Measurements from ENCODE around the gene CCDC149. TPM values are rescaled to one million over a fixed set of nuclear protein-coding genes. Genes with fewer than 3 reads are reported as not detected.

CCDC149 gene
- total and polyA plus RNA-seq, 4 donors: 1.4 to 11.2 (median 3.4) TPM

GRCh38 chr4:24956091-24956490, 43.2 kb upstream of the CCDC149 start:
- 93% methylated on average over 2 of the region's 2 CpGs for WGBS
- peaks cover 0 to 4% (median 3%) of the 10 kb centered on the region in 4 donors for H3K9me3 ChIP-seq (ENCODE audit: control insufficient read depth in 4 of 4, low read length in 3 of 4)
- DNase-seq (ENCODE audit: low spot score): no peak
- H3K4me3 ChIP-seq (ENCODE audit: low read depth in 1 of 3, low read length in 3 of 3): no peak overlapping the region
- H3K4me1 ChIP-seq (ENCODE audit: control insufficient read depth in 4 of 4, insufficient read depth in 4 of 4, low read length in 3 of 4): no peaks in the 10 kb centered on the region
- H3K27ac ChIP-seq (ENCODE audit: low read depth in 1 of 2, low read length in 2 of 2): no peak overlapping the region
- H3K9ac ChIP-seq (ENCODE audit: low read depth in 1 of 2, low read length in 2 of 2): no peak overlapping the region
- peaks cover 0 to 2% (median 0%) of the 10 kb centered on the region in 4 donors for H3K27me3 ChIP-seq (ENCODE audit: control insufficient read depth in 4 of 4, insufficient read depth in 4 of 4, low read length in 3 of 4)
- no peaks in the 10 kb centered on the region for H3K36me3 ChIP-seq (ENCODE audit: control insufficient read depth in 4 of 4, insufficient read depth in 3 of 4, low read depth in 1 of 4, low read length in 3 of 4)
- no peak for TF ChIP-seq GABPA (IDR thresholded peaks at IDR 0.05 in 1 of 2, conservative IDR thresholded peaks at IDR 0.05 in 1 of 2)
- no peak for TF ChIP-seq HNF4G (IDR thresholded peaks at IDR 0.05)
- no peak for TF ChIP-seq JUND (IDR thresholded peaks at IDR 0.05)
- no peak for TF ChIP-seq RXRA (IDR thresholded peaks at IDR 0.05)

- DNase-seq (ENCODE audit: low spot score): no peak
- Histone ChIP-seq H3K27me3 (ENCODE audit: control insufficient read depth in 4 of 4, insufficient read depth in 4 of 4, low read length in 3 of 4) (peaks cover 0 to 2% (median 0%) of the 10 kb centered on the region in 4 donors), H3K4me1 (ENCODE audit: control insufficient read depth in 4 of 4, insufficient read depth in 4 of 4, low read length in 3 of 4) (no peaks in the 10 kb centered on the region), H3K4me3 (ENCODE audit: low read depth in 1 of 3, low read length in 3 of 3) (no peak overlapping the region), H3K27ac (ENCODE audit: low read depth in 1 of 2, low read length in 2 of 2) (no peak overlapping the region), H3K9ac (ENCODE audit: low read depth in 1 of 2, low read length in 2 of 2) (no peak overlapping the region), H3K36me3 (ENCODE audit: control insufficient read depth in 4 of 4, insufficient read depth in 3 of 4, low read depth in 1 of 4, low read length in 3 of 4) (no peaks in the 10 kb centered on the region), H3K9me3 (ENCODE audit: control insufficient read depth in 4 of 4, low read length in 3 of 4) (peaks cover 0 to 4% (median 3%) of the 10 kb centered on the region in 4 donors)
- no peak for TF ChIP-seq CTCF (IDR thresholded peaks at IDR 0.05; ENCODE audit: low read depth, low read length, missing input control)
- TF ChIP-seq HNF4A (conservative IDR thresholded peaks at IDR 0.05): no peak
- TF ChIP-seq YY1 (IDR thresholded peaks at IDR 0.05): no peak
- no peak for TF ChIP-seq NR2F2 (IDR thresholded peaks at IDR 0.05)
- TF ChIP-seq FOXA1 (IDR thresholded peaks at IDR 0.05): no peak
- TF ChIP-seq ZBTB33 (IDR thresholded peaks at IDR 0.05): no peak
- TF ChIP-seq HNF4G (IDR thresholded peaks at IDR 0.05): no peak
- TF ChIP-seq SP1 (IDR thresholded peaks at IDR 0.05): no peak
- no peak for TF ChIP-seq REST (IDR thresholded peaks at IDR 0.05)
- no peak for TF ChIP-seq MAX (IDR thresholded peaks at IDR 0.05)
- TF ChIP-seq ATF3 (IDR thresholded peaks at IDR 0.05): no peak
- TF ChIP-seq FOXA2 (IDR thresholded peaks at IDR 0.05): no peak
- no peak for TF ChIP-seq JUND (IDR thresholded peaks at IDR 0.05)
- WGBS: 94% methylated on average over 4 of the region's 4 CpGs
These were observed 39.8 kb upstream of the CCDC149 start for GRCh38 chr4:24952667-24953066.

All from liver (tissue), 9 donors.